Left kidney (tissue), 2 donors: ENCODE results near the gene SECTM1. TPM values are rescaled to one million over a fixed set of nuclear protein-coding genes. Genes with fewer than 3 reads are reported as not detected.
"Not testable (repeated sequence)": the region's sequence is repeated elsewhere in the genome, so short reads cannot be mapped to it uniquely, and the experiment has no call there.

Source experiments
- DNase-seq: peaks from one replicate; pipeline ENCODE4 v3.0.0-alpha.2; 2013
- polyA plus RNA-seq: library from polyadenylated mRNA; unstranded; fragments of 120-200 nt; gene quantifications from one replicate; pipeline ENCODE4 v1.2.1, GENCODE V29; 2013; ENCODE audit not compliant: insufficient read length

SECTM1 gene
- polyA plus RNA-seq, 1 donor = 1.3 TPM

GRCh38 chr17:82348866-82349265, 15.3 kb upstream of the SECTM1 start:
- no peak for DNase-seq

GRCh38 chr17:82348434-82348833, 14.9 kb upstream of the SECTM1 start:
- DNase-seq = no peak

- DNase-seq = not testable (repeated sequence)
Observed at GRCh38 chr17:82347994-82348393, 14.4 kb upstream of the SECTM1 start.

GRCh38 chr17:82346342-82347300, 13.1 kb upstream of the SECTM1 start:
- no peak for DNase-seq

GRCh38 chr17:82345151-82345976, 11.8 kb upstream of the SECTM1 start:
- DNase-seq = no peak

GRCh38 chr17:82344175-82344907, 10.8 kb upstream of the SECTM1 start:
- no peak for DNase-seq

- no peak for DNase-seq
Observed at GRCh38 chr17:82343560-82343959, 10.0 kb upstream of the SECTM1 start.

GRCh38 chr17:82342361-82343079, 9.0 kb upstream of the SECTM1 start:
- DNase-seq = no peak

- DNase-seq = no peak
Observed at GRCh38 chr17:82339634-82340580, 6.3 kb upstream of the SECTM1 start.

GRCh38 chr17:82338858-82339633, 5.5 kb upstream of the SECTM1 start:
- DNase-seq = no peak

GRCh38 chr17:82334622-82335394, 1.2 kb upstream of the SECTM1 start:
- no peak for DNase-seq

GRCh38 chr17:82334204-82334621, 647 bp upstream of the SECTM1 start:
- no peak for DNase-seq

GRCh38 chr17:82332669-82333278, 792 bp downstream of the SECTM1 start:
- DNase-seq = no peak

- DNase-seq = no peak
Observed at GRCh38 chr17:82331345-82331939, 2.1 kb downstream of the SECTM1 start.

GRCh38 chr17:82330322-82331239, 3.0 kb downstream of the SECTM1 start:
- no peak for DNase-seq

GRCh38 chr17:82329683-82330321, 3.8 kb downstream of the SECTM1 start:
- DNase-seq = no peak
